ENCODE data around the gene DPEP3. TPM values are rescaled to one million over a fixed set of nuclear protein-coding genes. Genes with fewer than 3 reads are reported as not detected.

The DPEP3 gene
- polyA plus RNA-seq, 10 donors, result 0.05 to 0.33 (median 0.17) TPM; not detected in 6

DNA sequence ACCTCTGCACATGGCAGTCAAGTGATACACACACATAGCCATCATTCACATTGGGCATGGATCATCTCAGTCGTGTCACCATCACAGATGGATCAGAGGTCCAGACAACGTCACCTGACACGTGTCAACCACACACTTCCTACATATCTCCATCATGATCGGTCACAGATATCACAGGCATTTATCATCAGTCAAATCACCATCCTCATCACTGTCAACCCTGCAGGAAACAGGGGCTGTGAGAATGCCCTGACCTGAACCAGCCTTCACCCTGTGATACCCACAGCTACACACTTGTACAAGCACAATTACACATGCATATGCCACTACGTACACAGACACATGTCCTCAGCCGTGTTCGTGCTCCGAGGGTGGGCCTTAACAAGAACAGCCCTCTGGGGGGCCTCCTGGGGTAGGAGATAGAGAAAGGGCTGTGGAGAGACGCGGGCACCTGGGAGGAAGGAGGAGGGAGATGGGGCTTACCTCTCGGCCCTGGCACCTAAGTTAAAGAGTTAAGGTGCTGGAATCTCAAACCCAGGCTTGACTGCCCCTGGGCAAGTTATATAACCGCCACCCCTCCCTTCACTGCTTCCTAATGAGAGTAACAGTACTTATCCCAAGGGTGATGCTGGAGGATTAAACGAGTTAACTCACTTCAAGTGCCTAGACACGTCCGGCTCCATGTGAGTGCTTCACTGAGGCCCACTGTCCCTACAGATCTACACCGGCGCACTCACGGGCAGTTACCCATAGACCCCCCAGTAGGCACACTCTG is 12.9 kb downstream of the DPEP3 start:
- DNase-seq, result peak in 1 of 3 donors; percentile 42

DNA sequence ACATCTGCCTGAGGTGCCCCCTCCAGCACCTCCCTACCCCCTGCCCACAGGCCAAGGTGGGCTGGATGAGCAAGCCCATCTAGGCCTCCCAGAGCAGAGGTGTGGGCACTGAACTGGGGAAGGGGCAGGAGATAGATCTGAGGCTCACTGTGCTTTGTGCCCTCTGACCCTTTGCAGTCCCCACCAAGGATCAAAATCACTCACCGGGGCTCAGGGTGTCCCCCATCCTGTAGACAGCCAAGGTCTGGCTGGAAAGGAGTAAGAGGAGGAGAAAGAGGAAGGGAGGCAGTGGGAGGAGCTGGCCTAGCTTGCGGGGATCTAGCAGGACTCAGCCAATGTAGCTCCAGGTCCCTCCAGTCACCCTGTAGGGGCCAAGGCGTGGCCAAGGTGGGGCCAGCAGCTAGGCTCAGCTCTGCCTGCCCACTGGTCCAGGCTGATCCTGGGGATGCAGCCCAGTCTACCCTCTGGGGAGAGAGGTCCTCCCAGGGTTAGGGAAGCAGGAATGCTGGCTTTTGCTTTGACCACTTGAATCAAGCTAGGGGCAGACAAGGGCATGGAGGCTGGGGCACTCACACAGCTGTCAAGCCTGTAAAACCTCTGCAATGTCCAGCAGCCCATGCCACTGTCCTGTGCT is 13.6 kb downstream of the DPEP3 start:
- DNase-seq, result no peak

DNA sequence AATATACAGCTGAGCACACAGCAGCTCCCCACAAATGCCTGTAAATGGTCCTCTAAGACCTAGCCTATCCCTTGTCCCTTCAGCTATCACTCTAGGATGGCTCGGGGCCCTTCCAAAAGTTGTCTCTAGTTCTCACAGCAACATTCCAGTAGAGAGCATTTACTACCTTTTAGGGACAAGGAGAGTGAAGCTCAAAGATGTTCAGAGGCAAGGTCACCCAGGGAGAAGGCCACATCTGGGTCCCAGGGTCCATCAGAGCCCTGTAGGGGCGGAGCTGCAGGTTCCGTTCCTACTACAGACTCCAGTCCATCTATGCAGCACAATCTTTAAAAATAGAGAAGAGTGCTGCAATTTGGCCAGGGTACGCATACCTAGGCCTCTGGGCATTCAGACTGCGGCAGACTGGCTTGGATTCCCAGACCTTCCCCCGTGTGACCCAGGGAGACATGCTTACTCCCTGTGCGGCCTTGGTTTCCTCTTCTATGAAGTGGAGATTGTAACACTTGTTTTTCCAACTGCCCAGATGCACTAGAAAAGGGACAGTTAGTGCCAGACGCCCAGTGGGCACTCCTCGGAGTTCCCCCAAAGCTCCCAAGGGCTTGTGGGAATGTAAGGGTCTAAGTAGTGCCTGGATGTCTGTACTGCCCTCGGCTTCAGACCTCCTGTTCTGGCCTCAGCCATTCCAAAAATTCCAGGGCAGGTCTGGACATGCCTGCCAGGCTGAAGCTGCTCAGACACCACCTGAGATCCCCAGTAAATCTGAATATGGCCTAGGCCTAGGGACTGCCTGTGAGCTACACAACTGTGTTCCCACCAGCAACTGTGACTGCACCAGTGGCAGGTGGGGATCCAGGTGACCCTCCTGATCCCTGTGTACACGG is 14.4 kb downstream of the DPEP3 start:
- DNase-seq, result no peak

GRCh38 chr16:67964477-67965131 is 15.7 kb downstream of the DPEP3 start:
- DNase-seq, result no peak

DNA sequence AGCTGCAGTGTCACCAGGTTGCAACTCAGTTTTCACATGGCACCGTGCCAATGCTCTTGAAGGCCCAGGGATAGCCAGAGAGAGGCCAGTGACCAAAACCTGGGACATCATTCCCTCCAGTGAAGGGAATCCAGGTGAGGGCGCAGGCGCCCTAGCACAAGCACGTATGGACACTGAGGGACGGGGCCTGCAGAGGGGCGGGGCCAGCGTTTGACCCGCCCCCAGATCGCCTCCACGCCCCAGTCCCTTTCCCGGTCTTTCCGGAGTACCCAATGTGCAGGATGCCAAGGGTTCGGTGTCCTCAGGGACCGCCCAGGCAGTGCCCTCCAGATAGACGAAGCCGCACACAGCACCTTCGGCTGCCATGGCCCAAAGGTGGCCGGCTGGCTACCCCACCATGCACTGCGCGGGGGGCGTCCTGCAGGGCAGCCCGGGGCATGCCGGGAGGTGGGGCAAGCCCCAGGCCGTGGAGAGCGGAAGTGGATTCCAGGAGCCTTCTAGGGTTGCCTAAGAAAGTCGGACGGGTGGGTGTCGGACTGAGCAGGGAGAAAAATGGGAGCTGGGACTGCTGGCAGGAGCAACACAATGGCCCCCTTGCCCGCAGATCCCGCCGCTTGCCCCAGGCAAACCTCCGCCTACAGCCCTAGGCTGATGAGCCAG is 16.5 kb downstream of the DPEP3 start:
- peak in 1 of 3 donors; percentile 32 for DNase-seq

DNA sequence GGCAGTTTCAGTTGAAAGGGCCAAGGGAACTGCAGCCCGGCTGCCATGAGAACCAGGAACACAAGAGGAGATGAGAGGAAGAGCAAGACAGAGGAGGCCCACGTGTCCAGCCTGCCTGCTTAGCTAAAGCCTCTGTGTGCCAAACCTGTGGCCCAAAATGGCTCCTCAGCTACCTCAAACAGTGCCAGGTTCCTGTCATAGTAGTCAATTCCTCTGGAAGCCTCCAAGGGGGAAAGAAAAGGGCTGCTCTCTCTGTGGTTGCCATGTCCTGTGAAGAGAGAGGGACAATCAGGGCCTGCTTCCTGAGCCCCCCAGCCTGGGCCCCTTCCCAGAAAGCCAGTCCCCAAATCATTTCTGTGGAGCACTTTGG is 17.0 kb downstream of the DPEP3 start:
- peak in 1 of 3 donors; percentile 29 for DNase-seq

DNA sequence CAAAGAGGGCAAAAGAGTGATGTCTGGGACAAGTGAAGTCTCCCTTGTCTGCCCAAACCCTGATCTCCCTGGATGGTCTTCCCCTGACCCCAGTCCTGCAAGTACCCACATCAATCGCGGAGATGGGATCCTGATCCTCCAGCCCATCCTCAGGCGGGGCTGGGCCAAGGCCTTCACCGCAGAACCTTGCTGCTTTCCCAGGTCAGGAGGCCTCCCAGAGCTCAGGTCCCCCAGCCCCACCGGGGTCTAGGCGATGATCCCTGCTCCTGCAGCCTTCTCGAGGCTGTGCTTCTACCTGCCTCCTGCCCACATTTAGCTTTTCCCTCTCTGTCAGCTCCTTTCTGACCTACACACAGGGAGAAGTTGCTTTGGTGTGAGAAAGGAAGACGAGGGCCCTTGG is 18.2 kb downstream of the DPEP3 start:
- DNase-seq, result no peak

GRCh38 chr16:67961551-67961957 is 18.7 kb downstream of the DPEP3 start:
- peak in 1 of 3 donors; percentile 11 for DNase-seq

DNA sequence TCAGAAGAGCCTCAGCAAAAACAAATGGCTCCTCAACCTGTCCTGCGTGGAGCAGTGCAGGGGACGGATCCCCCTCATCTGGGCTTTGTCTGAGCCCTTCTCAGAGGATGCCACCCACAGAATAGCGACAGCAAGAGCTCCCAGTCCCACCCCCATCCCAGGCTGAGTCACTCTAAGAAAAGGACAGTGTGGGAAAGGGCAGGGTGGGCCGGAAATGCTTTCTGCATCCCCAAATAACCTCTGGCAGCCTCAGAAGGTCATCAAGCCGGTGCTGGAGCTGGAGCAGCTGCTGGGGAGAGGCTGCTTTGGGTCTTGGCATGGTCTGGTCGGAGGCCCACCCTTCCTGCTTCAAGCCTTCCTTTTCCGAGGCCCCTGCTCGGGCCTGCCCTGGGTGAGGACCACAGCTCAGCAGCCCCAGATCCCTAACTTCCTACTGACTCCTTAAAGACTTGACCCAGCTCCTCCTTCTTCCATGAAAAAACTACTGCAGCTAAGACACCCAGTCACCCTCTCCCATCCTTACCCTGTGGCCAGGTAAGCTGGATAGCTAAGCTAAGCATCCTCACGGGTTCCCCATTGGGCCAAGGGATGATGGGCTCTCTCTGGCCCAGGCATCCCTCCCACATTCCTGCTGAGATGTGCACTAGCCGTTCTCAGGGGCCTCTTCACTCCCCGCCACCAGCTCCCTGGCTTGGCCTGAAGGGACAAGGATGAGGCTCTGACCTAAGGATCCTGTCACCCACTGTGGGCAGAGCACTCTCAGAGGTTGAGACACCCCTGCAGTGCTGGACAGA is 20.6 kb downstream of the DPEP3 start:
- peak in 1 of 3 donors; percentile 45 for DNase-seq

DNA sequence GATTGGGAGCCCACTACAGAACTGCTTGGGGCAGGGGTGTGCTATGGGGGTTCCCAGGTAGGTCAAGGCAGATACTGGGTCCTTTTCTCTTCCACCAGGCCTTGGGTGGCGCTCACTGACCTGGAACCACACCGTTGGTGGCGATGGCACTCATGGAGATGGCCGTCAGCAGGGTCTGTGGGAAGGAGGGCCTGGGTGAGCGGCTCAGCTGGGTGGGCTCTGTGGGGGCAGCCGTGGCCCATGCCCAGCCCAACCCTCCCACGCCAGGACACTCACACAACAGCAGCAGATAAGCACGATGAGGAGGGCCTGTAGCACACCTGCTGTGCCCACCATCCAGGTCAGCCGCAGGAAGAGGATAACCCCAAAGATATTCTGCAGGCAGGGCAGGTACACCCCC is 22.7 kb downstream of the DPEP3 start:
- DNase-seq, result peak in 1 of 3 donors; percentile 2

DNA sequence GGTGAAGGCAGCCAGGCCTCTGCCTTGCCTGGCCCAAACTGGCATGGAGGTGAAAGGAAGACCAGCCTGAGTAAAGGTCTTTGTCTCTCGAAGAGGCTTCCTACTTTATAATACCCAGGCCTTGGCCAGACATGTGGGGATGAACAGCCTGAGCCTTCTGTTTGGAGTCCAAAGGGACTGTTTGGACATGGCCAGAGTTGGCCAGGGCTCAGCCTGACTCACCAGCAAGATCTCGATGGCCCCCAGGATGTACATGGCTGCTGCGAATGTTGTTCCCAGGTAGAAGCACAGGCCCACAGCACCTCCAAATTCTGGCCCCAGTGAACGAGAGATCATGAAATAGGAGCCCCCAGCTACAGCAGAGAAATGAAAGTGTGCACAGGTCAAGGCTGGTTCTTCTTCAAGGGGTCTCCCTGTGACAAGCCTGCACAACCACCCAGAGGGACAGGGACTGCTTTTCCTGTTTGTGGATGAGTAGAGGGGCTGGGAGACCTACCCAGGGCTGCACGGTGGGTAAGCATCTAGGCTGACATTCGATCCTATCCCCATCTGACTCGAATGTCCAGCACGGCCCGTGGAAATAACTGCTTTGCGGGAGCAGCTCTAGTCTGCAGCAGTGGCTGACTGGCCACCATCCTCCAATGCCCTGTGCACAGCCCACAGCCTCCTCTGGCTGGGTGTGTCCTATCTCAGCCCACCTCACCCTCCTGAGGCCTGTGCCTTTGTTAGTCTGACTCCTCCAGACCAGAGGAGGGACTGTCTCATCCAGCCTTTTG is 25.7 kb downstream of the DPEP3 start:
- DNase-seq, result no peak

GRCh38 chr16:67953641-67954375 is 26.5 kb downstream of the DPEP3 start:
- DNase-seq, result no peak

DNA sequence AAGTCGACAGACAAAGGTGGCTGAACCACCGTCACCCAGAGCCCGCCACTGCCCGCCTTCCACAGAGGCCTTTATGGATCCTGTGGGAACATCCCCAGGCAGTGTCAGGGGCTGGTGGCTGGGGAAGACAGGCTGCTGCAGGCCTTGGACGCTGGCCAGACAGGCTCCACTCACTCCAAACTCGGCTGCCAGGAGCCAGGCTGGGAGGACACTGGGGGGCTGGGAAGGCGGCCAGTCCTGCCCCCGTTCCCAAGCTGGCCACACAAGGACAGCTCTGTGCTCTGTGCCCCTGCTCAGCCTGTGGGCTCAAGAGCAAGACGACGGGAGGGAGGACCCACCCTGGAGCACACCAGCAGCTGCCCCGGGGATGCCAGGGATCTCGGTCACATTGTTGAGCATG is 28.8 kb downstream of the DPEP3 start:
- DNase-seq, result peak in 1 of 3 donors; percentile 46

DNA sequence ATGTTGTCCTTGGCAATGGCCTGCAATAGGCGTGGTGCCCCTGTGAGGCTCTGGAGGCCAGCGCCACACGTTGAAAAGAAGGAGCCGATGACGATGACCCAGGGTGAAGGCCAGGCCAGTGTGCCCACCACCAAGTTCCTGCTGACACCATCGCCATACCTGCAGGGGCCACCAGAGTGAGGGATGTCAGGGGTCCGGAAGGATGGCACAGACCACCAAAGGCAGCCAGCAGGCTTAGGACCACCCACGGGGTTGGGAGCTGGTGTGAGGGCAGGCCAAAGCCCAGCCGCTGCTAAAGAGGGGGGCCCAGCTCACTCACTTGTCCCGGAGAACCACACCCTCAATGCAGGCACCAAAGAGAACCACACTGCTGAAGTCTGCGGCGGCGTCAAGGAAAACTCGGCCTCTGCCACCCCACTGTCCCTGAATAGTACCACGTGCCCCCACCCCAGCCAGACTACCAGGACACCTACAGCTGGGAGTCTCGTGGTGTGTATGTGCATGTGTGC is 29.9 kb downstream of the DPEP3 start:
- no peak for DNase-seq

GRCh38 chr16:67949645-67950044 is 30.7 kb downstream of the DPEP3 start:
- no peak for DNase-seq

- DNase-seq, result no peak
Observed at GRCh38 chr16:67948015-67948414, 32.3 kb downstream of the DPEP3 start.

DNA sequence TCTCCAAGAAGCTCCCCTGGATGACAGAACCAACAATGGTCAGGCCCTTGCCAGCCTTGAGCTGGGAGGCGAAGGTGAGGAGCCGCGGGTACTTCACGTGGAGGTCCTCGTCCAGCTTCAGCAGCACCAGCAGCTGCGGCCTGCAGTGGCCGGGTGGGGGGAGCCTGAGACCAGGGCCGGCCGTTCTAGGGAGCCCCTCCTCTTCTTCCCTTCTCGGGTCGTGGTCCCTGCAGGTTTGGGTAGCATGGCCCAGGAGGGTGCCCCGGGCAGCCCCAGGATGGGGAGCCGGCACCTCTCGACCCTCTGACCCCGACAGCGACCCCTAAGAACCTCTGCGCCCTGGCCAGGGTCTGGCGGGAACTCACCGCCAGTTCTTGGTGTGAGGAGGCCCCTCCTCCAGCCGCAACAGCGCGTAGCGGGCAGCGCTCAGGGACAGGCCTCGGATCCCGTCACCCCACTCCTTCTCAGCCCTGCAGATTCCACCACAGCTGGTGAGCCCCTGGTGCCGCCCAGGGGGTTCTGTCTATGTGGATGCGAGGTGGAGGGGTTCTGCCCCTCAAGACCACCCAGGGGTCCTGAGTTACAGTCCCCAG is 33.2 kb downstream of the DPEP3 start:
- DNase-seq, result no peak

DNA sequence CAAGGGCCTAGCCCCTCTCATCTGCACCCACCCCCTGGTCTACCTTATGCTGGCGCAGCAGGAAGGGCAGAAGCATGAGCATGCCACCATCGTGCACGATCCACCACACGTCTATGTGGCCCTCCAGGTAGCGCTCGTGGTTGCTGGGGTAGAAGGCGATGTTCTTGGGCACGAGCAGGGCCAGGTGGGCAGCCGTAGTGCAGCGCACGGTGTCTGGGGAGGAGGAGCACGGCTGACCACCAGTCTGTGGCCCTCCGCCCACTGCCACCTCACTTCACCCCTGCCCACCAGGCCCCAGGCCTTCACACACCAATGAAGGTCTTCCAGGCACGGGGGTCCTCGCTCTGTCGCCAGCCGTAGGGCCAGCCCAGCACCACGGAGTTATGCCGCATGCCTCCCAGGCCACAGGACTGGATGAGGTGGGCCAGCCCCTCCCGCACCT is 34.1 kb downstream of the DPEP3 start:
- no peak for DNase-seq
